ENCODE data around the gene CRYGB. TPM values are rescaled to one million over a fixed set of nuclear protein-coding genes. Genes with fewer than 3 reads are reported as not detected.

CRYGB gene
- total and polyA plus RNA-seq, 2 of the 4 experiments (the other 2 are of a cell fraction), result not detected

GRCh38 chr2:208099682-208100470 lies 46.1 kb downstream of the CRYGB start:
- ChIA-PET CTCF (interaction anchor here (0.6 to 0.7 kb wide), 2 partner anchors 14 to 1183 kb away, joined by 3 to 5 read pairs; no protein-coding TSS in a partner anchor), POLR2A (ENCODE audit: unreplicated experiment) (no interaction called here)
- Histone ChIP-seq H4K20me1 (ENCODE audit: insufficient read depth, low read length) (no peaks in the 10 kb centered on the region), H3K18ac (ENCODE audit: low read depth, low read length) (no peak overlapping the region), H3K9me3 (ENCODE audit: control insufficient read depth, insufficient read depth, low read length) (no peaks in the 10 kb centered on the region), H3K23ac (ENCODE audit: low read depth, low read length) (no peak overlapping the region), H4K91ac (ENCODE audit: insufficient read depth, low read depth, low read length) (no peak overlapping the region), H2BK5ac (ENCODE audit: low read depth, low read length, poor library complexity, severe bottlenecking) (no peak overlapping the region), H3K4me2 (ENCODE audit: low read depth, low read length) (no peak overlapping the region), H3K4me3 (ENCODE audit: insufficient read depth, low read depth, low read length) (no peak overlapping the region), H3K4me1 (ENCODE audit: control insufficient read depth, insufficient read depth, low read length) (no peaks in the 10 kb centered on the region), H2AK9ac (replicated peaks; ENCODE audit: low read depth, low read length, poor library complexity) (no peak overlapping the region), H2AK5ac (ENCODE audit: low read depth, low read length) (no peak overlapping the region), H2AFZ (replicated peaks; ENCODE audit: low read length, poor library complexity) (no peak overlapping the region), H2BK20ac (ENCODE audit: low read depth, low read length) (no peak overlapping the region), H3K14ac (replicated peaks; ENCODE audit: low read depth, low read length) (no peak overlapping the region), H3K9ac (ENCODE audit: low read depth, low read length) (no peak overlapping the region), H3K9me1 (ENCODE audit: insufficient read depth, low read length) (no peaks in the 10 kb centered on the region), H4K8ac (ENCODE audit: low read depth in 2 of 2, low read length in 2 of 2) (no peak overlapping the region), H3K56ac (ENCODE audit: extremely low read depth, insufficient read depth, low read length) (no peak overlapping the region), H2BK120ac (ENCODE audit: low read depth, low read length) (no peak overlapping the region), H3K27ac (ENCODE audit: insufficient read depth, low read length) (no peak overlapping the region), H2BK15ac (ENCODE audit: low read depth, low read length) (no peak overlapping the region), H3K79me1 (ENCODE audit: low read depth in 1 of 2, low read length in 2 of 2) (no peaks in the 10 kb centered on the region), H3K4ac (ENCODE audit: low read depth, low read length) (no peak overlapping the region), H4K5ac (ENCODE audit: low read depth, low read length) (no peak overlapping the region), H3K36me3 (ENCODE audit: control insufficient read depth, insufficient read depth, low read length) (no peaks in the 10 kb centered on the region), H3K27me3 (ENCODE audit: control insufficient read depth, insufficient read depth, low read length) (peaks cover 3% of the 10 kb centered on the region)
- TF ChIP-seq NFE2L2 (IDR thresholded peaks at IDR 0.05; ENCODE audit: low read depth, low read length), result no peak
- TF ChIP-seq SMC3 (IDR thresholded peaks at IDR 0.05; ENCODE audit: low read depth, low read length), result no peak
- TF ChIP-seq MXI1 (IDR thresholded peaks at IDR 0.05; ENCODE audit: borderline replicate concordance, low read depth, low read length), result no peak
- no peak for TF ChIP-seq RCOR1 (IDR thresholded peaks at IDR 0.05; ENCODE audit: insufficient replicate concordance, low read length)
- no peak for TF ChIP-seq RAD21 (IDR thresholded peaks at IDR 0.05; ENCODE audit: low read length)
- no peak for TF ChIP-seq CHD1 (IDR thresholded peaks at IDR 0.05; ENCODE audit: low read depth, low read length)
- no peak for TF ChIP-seq CEBPB (IDR thresholded peaks at IDR 0.05; ENCODE audit: low read depth, low read length)
- no peak for TF ChIP-seq ELK1 (IDR thresholded peaks at IDR 0.05; ENCODE audit: borderline replicate concordance, low read depth, low read length)
- no peak for TF ChIP-seq FOS (IDR thresholded peaks at IDR 0.05; ENCODE audit: low read depth, low read length)
- no peak for TF ChIP-seq RFX5 (IDR thresholded peaks at IDR 0.05; ENCODE audit: low read depth, low read length)
- TF ChIP-seq MAFK (IDR thresholded peaks at IDR 0.05; ENCODE audit: low read depth, low read length), result no peak
- TF ChIP-seq USF2 (IDR thresholded peaks at IDR 0.05; ENCODE audit: low read depth, low read length), result no peak
- TF ChIP-seq, protein P1, sequence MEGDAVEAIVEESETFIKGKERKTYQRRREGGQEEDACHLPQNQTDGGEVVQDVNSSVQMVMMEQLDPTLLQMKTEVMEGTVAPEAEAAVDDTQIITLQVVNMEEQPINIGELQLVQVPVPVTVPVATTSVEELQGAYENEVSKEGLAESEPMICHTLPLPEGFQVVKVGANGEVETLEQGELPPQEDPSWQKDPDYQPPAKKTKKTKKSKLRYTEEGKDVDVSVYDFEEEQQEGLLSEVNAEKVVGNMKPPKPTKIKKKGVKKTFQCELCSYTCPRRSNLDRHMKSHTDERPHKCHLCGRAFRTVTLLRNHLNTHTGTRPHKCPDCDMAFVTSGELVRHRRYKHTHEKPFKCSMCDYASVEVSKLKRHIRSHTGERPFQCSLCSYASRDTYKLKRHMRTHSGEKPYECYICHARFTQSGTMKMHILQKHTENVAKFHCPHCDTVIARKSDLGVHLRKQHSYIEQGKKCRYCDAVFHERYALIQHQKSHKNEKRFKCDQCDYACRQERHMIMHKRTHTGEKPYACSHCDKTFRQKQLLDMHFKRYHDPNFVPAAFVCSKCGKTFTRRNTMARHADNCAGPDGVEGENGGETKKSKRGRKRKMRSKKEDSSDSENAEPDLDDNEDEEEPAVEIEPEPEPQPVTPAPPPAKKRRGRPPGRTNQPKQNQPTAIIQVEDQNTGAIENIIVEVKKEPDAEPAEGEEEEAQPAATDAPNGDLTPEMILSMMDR (conservative IDR thresholded peaks at IDR 0.05; ENCODE audit: low read depth, low read length), result no peak
- in situ Hi-C loops (cut with MboI; ENCODE audit: low sequenced_read_pairs) (no loop called here), intact Hi-C loops (cut with micrococcal nuclease) (no loop called here), dilution Hi-C loops (cut with HindIII; ENCODE audit: low sequenced_read_pairs, unreplicated experiment) (no loop called here)
- ATAC-seq (ENCODE audit: low read depth) (no peak), DNase-seq (no peak)
- BruUV-seq (replicated peaks), result no TSS peak
- no CpG with 5 or more reads among the region's 13 CpGs for WGBS, 2 experiments (ENCODE audit: extremely low coverage in 2 of 2, insufficient read length in 1 of 2)

Data from IMR-90 (cell line).